HG03571 (cell line): Measurements from ENCODE around the gene APOC4.
"Not testable (repeated sequence)": the region's sequence is repeated elsewhere in the genome, so short reads cannot be mapped to it uniquely, and the experiment has no call there.

ENCODE experiments used
- ATAC-seq: cut with Tn5 transposase; IDR thresholded peaks from one replicate; pipeline ENCODE4 v1.9.1; 2021; ENCODE audit not compliant: unreplicated experiment

The APOC4 gene

GRCh38 chr19:44957526-44957925 is 15.5 kb downstream of the APOC4 start:
- no peak for ATAC-seq

- ATAC-seq = no peak
These were observed 16.1 kb downstream of the APOC4 start for GRCh38 chr19:44958090-44958489.

- no peak for ATAC-seq
These were observed 17.7 kb downstream of the APOC4 start for GRCh38 chr19:44959691-44960090.

- no peak for ATAC-seq
These were observed 19.1 kb downstream of the APOC4 start for GRCh38 chr19:44960906-44961728.

- no peak for ATAC-seq
These were observed 19.8 kb downstream of the APOC4 start for GRCh38 chr19:44961821-44962220.

- no peak for ATAC-seq
These were observed 26.1 kb downstream of the APOC4 start for GRCh38 chr19:44968118-44968517.

- no peak for ATAC-seq
These were observed 26.6 kb downstream of the APOC4 start for GRCh38 chr19:44968670-44969069.

- no peak for ATAC-seq
These were observed 27.4 kb downstream of the APOC4 start for GRCh38 chr19:44969437-44969836.

GRCh38 chr19:44971451-44971850 is 29.4 kb downstream of the APOC4 start:
- ATAC-seq = not testable (repeated sequence)

- no peak for ATAC-seq
These were observed 30.8 kb downstream of the APOC4 start for GRCh38 chr19:44972802-44973201.

GRCh38 chr19:44973982-44974735 is 32.1 kb downstream of the APOC4 start:
- ATAC-seq = no peak

GRCh38 chr19:44974857-44975256 is 32.8 kb downstream of the APOC4 start:
- no peak for ATAC-seq

GRCh38 chr19:44975444-44975843 is 33.4 kb downstream of the APOC4 start:
- ATAC-seq = no peak

- no peak for ATAC-seq
These were observed 42.0 kb downstream of the APOC4 start for GRCh38 chr19:44984005-44984404.

GRCh38 chr19:44985445-44985844 is 43.4 kb downstream of the APOC4 start:
- no peak for ATAC-seq

- no peak for ATAC-seq
These were observed 44.4 kb downstream of the APOC4 start for GRCh38 chr19:44986389-44986788.

- no peak for ATAC-seq
These were observed 45.2 kb downstream of the APOC4 start for GRCh38 chr19:44987148-44987675.

- no peak for ATAC-seq
These were observed 46.2 kb downstream of the APOC4 start for GRCh38 chr19:44988273-44988672.

GRCh38 chr19:44988896-44989556 is 47.0 kb downstream of the APOC4 start:
- no peak for ATAC-seq

GRCh38 chr19:44990459-44990858 is 48.4 kb downstream of the APOC4 start:
- no peak for ATAC-seq

GRCh38 chr19:44990966-44991365 is 48.9 kb downstream of the APOC4 start:
- ATAC-seq = no peak
